ENCODE measurements around the gene DNER.
"Not testable (repeated sequence)": the region's sequence is repeated elsewhere in the genome, so short reads cannot be mapped to it uniquely, and the experiment has no call there.

Gene DNER

DNA sequence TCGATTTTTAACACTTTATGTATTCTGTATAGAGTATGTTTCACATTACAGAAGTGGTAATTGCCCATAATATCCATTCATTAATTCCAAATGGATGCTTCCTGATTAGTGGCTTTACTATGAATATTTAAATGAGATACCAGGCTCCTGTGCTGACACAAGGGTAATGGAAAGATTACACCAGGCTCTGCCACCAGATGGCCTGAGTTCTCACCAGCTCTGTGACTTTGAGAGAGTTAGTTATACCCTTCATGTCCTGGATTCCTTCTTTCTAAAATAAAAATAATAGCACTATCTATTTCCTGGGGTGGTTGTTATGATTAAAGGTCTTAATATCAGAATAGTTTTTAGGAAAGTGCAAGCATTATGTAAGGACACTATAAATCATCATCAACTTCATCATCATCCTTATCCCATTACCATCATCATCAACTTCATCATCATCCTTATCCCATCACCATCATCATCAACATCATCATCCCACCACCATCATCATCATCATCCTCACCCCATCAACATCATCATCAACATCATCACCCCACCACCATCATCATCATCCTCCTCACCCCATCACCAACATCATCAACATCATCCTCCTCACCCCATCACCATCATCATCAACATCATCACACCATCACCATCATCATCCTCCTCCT is 151.8 kb downstream of the DNER start:
- no peak for DNase-seq

- DNase-seq, result no peak
Measured at GRCh38 chr2:229559986-229560385, 154.4 kb downstream of the DNER start.

- no peak for DNase-seq
Measured at GRCh38 chr2:229553091-229553490, 161.3 kb downstream of the DNER start.

GRCh38 chr2:229543176-229543873 is 171.0 kb downstream of the DNER start:
- no peak for DNase-seq

DNA sequence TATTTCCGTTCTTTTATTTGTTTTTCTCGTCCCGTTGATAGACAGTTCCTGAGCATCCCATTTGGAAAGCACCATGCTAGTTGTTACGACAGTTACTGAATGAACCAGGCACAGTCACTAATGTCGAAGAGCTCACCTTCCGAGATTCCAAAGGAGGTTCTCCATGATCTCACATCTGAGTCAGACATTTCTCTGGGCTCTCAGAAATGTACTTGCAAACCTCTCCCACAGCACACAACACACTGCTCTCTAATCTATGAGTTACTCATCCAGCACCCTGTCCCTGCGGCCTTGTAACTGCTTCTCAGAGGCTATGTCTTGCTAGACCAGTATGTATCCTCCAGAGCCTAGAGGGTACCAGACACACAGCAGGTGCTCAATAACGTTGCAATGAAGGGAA is 174.7 kb downstream of the DNER start:
- DNase-seq, result no peak

GRCh38 chr2:229531594-229531993 is 182.8 kb downstream of the DNER start:
- DNase-seq, result no peak

GRCh38 chr2:229530434-229530833 is 183.9 kb downstream of the DNER start:
- DNase-seq, result no peak

DNA sequence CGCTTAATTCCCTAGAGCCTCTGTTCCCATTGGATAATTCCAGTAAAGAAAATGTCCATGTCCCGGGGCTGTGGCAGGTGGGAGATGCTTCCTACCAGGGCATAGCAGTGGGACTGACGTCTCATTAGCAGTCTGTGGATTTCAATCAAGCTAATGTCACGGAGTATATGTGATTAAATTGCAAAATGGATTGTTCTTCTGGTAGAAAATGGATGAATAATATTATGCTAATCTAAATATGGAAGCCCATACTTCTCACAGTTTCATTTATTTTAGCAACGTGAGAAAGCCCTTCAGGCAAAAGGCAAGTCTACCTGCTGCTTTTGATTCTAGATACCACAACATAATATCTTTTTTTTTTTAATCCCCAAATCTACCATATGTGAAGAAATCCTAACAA is 185.5 kb downstream of the DNER start:
- no peak for DNase-seq

DNA sequence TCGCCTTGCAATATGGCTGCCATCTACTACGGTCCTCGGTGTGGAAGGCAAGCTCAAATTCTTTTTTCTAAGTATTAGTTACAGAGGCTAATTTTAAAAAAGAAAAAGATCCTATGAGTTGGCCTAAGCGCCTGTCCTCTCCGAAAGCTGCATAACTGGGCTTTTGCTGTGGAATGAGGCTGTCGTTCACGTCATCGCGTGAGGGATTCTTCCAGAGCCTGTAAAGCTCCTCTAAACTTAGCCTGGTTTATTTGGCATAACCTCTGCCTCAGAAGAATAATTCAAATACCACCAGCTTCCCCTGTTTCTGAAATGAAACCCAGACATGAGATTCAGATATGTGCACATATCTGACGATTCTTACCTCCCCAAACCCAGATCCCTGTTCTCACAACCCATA is 187.4 kb downstream of the DNER start:
- no peak for DNase-seq

DNA sequence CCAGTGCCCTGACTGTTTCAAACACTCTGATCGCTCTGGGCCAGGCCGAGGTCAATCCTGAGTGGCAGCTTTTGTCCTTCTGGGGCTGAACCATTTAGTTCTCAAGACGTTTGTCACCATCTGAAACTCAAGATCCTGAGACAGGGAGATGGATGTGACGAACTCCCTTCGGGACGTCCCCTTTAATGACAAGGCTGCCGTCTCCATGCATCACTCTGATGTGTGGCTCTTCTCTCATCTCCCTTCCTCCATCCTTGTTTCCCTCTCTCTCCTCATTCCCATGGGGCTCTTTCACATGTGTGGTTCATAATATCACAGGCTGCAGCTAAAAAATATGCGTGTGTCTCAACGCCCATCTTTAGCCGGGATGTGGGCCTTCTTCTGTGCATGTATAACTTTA is 189.6 kb downstream of the DNER start:
- DNase-seq, result no peak

- no peak for DNase-seq
Measured at GRCh38 chr2:229523663-229524062, 190.7 kb downstream of the DNER start.

DNA sequence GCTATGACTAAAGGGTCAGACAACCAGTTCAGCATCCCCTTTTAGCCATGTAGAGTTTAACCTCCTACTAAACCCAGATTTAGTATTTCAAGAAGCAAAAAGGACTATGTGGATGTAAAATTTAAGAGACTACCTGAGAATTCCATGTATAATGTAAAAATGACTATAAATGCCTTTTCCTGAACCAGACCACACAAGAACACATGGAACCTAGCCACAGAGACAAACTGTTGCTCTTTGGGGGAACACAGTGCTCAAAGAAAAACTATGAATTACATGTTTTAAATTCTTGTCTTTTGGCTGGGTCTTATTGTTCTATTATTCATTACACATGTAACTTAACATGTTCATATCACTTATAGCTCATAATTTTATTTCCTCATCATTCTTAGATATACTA is 192.8 kb downstream of the DNER start:
- no peak for DNase-seq

DNA sequence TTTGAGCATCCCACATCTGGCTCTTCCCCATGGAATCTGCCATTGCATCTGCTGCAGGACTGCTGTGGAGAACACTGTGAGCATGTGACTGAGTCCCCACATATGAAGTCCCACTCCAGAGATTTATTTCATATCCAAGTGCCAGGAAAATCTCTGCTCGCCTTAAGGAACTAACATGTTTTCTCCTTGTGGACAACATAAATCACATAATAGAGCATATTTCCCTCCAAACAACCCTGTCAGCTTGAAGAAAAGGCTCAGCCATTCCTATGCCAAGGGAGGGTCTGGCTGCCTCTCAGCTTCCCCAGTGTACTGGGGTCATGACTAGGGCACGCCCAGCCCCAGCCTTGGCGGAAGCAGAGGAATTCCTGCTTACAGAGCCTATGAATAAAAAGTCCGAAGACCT is 193.7 kb downstream of the DNER start:
- DNase-seq, result no peak

GRCh38 chr2:229519655-229520430 is 194.5 kb downstream of the DNER start:
- no peak for DNase-seq

DNA sequence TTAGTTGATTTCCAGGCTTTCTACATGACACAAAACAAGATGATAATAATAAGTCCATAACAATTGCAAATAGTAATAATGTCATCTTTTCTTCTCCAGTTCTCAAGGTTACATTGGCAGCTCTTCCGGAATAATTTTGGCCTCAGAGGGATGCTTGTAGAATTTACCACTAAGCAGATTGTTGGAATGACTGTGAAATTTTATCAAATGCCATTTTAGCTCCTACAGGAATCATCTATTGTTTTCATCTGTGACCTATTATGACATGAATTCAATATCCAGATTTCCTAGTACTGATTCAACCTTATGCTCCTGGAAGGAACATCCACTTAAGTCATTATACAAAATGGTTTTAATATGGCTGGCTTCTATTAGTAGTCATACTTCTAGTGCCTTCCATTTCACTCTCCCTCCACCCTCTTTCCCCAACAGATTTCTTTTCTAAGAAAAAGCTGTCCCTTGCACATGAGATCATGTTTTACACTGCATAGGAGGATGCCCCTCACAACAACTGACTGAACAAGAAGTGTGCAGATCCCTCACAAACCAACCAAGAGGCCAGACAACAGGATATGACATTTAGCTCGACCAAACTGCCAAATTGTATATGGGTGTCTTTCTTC is 200.0 kb downstream of the DNER start:
- DNase-seq, result no peak

- no peak for DNase-seq
Measured at GRCh38 chr2:229511524-229511923, 202.8 kb downstream of the DNER start.

GRCh38 chr2:229506699-229507098 is 207.7 kb downstream of the DNER start:
- not testable (repeated sequence) for DNase-seq

DNA sequence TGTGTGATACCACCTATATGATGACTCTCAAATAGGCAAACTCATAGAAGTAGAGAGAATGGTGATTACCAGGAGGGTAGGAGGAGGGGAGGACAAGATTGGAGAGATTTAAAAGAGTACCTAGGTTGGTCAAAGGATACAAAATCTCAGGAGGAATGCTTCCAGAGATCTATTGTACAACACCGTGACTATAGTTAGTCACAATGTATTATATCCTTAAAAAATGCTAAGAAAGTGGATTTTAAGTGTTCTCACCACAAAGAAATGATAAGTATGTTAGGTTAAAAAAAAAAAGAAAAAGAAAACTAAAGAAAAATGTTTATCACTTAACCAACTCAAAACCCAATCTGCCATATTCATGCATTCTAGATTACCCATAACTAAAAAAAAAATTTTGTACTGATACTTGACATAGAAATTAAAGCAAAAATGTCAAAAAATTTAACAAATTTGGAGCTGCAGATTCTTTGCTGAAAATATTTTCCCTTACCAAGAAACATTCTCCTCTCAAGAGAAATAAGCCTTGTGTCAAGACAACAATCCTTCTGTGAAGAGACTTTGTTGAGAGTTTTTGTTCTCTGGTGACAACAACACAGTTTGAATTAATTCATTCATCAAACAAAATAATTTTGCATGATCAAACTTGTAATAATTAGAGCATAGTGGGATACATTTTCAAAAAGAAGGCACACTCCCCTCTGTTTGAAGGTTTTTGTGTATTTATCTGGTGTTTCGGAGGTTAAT is 213.1 kb downstream of the DNER start:
- DNase-seq, result no peak

- no peak for DNase-seq
Measured at GRCh38 chr2:229492034-229492433, 222.3 kb downstream of the DNER start.

GRCh38 chr2:229490167-229490566 is 224.2 kb downstream of the DNER start:
- no peak for DNase-seq

GRCh38 chr2:229489016-229489415 is 225.3 kb downstream of the DNER start:
- no peak for DNase-seq

DNA sequence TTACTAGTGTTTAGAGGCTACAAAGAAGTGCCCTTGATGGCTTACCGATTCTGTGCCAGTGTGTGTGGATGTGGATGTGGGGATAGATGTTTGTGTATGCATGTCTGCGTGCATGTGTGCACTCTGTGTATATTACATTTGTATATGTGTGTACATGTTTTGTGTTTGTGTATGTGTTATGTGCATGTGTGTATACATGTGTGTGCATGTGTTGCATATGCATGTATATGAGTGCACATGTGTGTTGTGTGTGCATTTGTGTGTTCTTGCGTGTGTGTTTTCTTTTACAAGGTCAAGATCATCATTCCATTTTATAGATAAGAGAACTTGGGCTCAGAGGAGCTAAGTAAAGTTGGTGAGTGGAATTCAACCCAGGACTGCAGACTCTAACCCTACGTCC is 226.1 kb downstream of the DNER start:
- DNase-seq, result no peak

GRCh38 chr2:229486673-229487072 is 227.7 kb downstream of the DNER start:
- DNase-seq, result no peak
